ENCODE results near the gene PPARD.
A peak's percentile ranks its signal among the peaks of the same experiment; 100 is the strongest.

The PPARD gene

DNA sequence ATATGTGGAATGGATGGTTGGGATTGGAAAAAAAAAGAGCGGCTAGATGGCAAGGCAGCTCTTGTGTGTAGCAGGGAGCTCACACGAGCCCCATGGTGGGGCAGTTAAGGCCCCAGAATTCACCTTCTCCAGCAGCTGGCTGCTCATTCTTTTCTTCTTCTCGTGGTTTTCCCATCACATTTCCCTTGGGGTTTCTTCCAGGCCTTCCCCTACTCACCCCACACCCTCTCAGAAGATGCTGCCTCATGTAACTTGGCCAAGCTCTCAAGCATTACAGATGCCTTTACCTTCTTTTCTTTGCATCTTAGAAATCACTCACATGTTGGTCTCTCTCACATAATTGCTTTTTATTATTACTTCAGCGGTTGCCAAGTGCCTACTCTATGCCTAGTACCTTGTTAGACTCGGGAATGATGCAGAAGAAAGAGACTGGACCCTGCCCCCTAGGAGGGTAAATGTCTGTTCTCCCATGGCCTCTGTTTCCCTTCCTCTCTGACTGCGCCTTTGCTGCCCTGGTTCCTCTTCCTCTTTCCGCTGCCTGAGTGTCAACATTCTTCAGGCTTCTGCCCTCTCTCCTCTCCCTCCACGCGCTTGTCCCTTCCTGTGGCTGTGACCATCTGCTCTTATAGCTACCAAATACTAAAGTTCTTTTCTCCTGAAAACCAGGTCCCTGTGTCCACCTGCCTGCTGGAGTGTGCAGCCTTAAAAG is 28.6 kb downstream of the PPARD start:
- Histone ChIP-seq H3K27ac (ENCODE audit: low read length) (no peak overlapping the region), H3K4me1 (ENCODE audit: control insufficient read depth, insufficient read depth, low read length) (peaks cover 9% of the 10 kb centered on the region), H3K9ac (ENCODE audit: low read length in 2 of 2) (no peak overlapping the region), H3K27me3 (ENCODE audit: control insufficient read depth in 1 of 2, insufficient read depth in 2 of 2, low read length in 2 of 2) (no peaks in the 10 kb centered on the region), H3K9me3 (ENCODE audit: control insufficient read depth in 2 of 2, low read length in 2 of 2) (no peaks in the 10 kb centered on the region), H3K4me3 (ENCODE audit: low read length in 2 of 2) (no peak overlapping the region), H3K36me3 (ENCODE audit: control insufficient read depth in 2 of 2, insufficient read depth in 2 of 2, low read length in 2 of 2) (peaks cover 0 to 2% of the 10 kb centered on the region in 2 donors)

DNA sequence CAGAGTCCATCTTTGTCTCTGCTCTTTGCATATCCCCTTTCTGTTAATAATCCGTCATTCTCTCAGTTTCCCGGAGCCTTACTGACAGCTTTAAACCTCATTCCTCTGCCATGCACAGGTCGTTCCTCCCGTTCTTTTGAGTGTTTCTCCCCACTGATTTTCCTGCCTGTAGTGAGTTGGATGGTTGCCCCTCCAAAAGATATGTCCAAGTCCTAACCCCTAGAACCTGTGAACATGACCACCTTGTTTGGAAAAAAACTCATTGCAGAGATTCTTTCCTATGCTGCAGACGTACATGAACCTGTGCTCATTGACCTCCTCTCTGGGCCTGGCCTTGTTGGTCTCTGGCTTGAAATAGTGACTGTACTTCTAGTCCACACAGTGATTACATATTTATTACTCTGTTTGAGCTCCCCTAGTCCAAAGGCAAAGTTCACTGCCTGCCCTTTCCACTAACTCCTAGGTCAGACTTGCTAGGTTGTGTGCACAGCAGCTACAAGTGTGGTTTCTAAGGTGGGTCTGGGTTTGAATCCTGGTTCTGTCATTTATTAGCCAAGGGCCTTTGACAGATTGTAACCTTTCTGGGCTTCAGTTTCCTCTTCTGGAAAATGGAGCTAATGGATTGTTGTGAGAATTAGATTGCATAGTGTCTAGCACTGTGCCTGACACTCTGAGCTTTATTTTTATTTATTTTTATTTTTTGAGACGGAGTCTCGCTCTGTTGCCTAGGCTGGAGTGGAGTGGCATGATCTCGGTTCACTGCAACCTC is 29.3 kb downstream of the PPARD start:
- Histone ChIP-seq H3K36me3 (ENCODE audit: control insufficient read depth in 2 of 2, insufficient read depth in 2 of 2, low read length in 2 of 2) (peaks cover 0 to 2% of the 10 kb centered on the region in 2 donors), H3K4me3 (ENCODE audit: low read length in 2 of 2) (no peak overlapping the region), H3K9ac (ENCODE audit: low read length in 2 of 2) (no peak overlapping the region), H3K4me1 (ENCODE audit: control insufficient read depth, insufficient read depth, low read length) (peaks cover 9% of the 10 kb centered on the region), H3K9me3 (ENCODE audit: control insufficient read depth in 2 of 2, low read length in 2 of 2) (no peaks in the 10 kb centered on the region), H3K27me3 (ENCODE audit: control insufficient read depth in 1 of 2, insufficient read depth in 2 of 2, low read length in 2 of 2) (no peaks in the 10 kb centered on the region), H3K27ac (ENCODE audit: low read length) (no peak overlapping the region)

DNA sequence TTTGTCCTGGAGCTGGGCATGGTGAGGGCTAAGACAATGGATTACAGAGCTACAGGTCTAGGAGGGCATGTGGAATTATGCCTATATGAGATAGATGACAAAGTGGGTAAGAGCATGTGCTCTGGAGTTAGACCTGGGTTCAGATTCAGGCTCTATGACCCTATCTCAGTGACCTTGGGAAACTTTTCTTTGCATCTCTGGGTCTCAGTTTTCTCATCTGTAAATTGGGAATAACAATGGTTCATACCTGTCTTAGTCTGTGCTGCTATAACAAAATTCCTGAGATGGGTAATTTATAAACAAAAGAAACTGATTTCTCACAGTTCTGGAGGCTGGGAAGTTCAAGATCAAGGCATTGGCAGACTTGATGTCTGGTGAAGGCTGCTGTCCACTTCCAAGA is 30.3 kb downstream of the PPARD start:
- no peaks in the 10 kb centered on the region for H3K27me3 ChIP-seq (ENCODE audit: control insufficient read depth in 1 of 2, insufficient read depth in 2 of 2, low read length in 2 of 2)
- peaks cover 0 to 2% of the 10 kb centered on the region in 2 donors for H3K36me3 ChIP-seq (ENCODE audit: control insufficient read depth in 2 of 2, insufficient read depth in 2 of 2, low read length in 2 of 2)
- H3K4me1 ChIP-seq (ENCODE audit: control insufficient read depth, insufficient read depth, low read length) = peaks cover 12% of the 10 kb centered on the region
- H3K9ac ChIP-seq (ENCODE audit: low read length in 2 of 2) = no peak overlapping the region
- no peak overlapping the region for H3K4me3 ChIP-seq (ENCODE audit: low read length in 2 of 2)
- H3K27ac ChIP-seq (ENCODE audit: low read length) = no peak overlapping the region
- H3K9me3 ChIP-seq (ENCODE audit: control insufficient read depth in 2 of 2, low read length in 2 of 2) = no peaks in the 10 kb centered on the region

DNA sequence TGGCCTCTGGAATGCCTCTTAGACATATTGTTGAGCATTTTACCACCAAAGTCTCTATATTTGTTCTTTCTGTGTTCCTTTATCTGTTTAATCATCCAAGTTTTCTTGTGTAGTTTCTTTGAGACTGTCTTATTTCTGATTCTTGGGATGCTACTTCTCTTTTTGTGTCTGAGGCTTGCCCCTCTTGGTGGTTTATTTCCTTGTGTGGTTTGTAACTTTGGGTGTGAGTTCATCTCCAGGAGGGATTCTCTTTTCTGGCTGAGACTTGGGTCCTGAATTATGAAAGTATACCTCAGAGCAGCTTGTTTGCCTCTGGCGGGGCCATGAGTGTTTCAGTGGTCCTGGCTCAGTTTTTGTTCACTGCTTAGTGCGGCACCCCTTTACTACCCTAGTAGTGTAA is 33.9 kb downstream of the PPARD start:
- Histone ChIP-seq H3K27me3 (ENCODE audit: control insufficient read depth in 1 of 2, insufficient read depth in 2 of 2, low read length in 2 of 2) (no peaks in the 10 kb centered on the region), H3K4me3 (ENCODE audit: low read length in 2 of 2) (no peak overlapping the region), H3K4me1 (ENCODE audit: control insufficient read depth, insufficient read depth, low read length) (peaks cover 5% of the 10 kb centered on the region), H3K9ac (ENCODE audit: low read length in 2 of 2) (no peak overlapping the region), H3K9me3 (ENCODE audit: control insufficient read depth in 2 of 2, low read length in 2 of 2) (no peaks in the 10 kb centered on the region), H3K36me3 (ENCODE audit: control insufficient read depth in 2 of 2, insufficient read depth in 2 of 2, low read length in 2 of 2) (no peaks in the 10 kb centered on the region), H3K27ac (ENCODE audit: low read length) (peak overlapping the region; percentile 38)

DNA sequence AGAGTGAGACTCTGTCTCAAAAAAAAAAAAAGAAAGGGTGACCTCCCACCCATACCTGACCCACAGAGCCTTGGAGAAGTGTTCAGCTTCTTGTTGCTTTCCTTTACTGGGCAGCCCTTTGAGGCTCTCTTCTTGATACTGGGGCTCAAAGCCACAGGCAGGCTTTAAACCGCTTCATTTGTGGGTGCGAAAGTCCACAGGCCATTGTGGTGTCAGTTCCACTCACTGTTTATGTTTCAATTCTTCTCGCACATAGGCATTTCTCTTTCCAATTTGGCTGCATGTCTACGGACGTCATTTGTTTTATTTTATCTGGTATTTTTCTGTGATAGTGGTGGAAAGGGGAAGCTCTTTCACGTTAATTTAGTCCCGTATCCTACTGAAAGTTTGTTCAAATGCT is 34.6 kb downstream of the PPARD start:
- no peaks in the 10 kb centered on the region for H3K27me3 ChIP-seq (ENCODE audit: control insufficient read depth in 1 of 2, insufficient read depth in 2 of 2, low read length in 2 of 2)
- H3K9ac ChIP-seq (ENCODE audit: low read length in 2 of 2) = no peak overlapping the region
- no peaks in the 10 kb centered on the region for H3K36me3 ChIP-seq (ENCODE audit: control insufficient read depth in 2 of 2, insufficient read depth in 2 of 2, low read length in 2 of 2)
- H3K4me3 ChIP-seq (ENCODE audit: low read length in 2 of 2) = peak overlapping the region in 1 of 2 donors; percentile 52
- no peaks in the 10 kb centered on the region for H3K9me3 ChIP-seq (ENCODE audit: control insufficient read depth in 2 of 2, low read length in 2 of 2)
- peak overlapping the region; percentile 38 for H3K27ac ChIP-seq (ENCODE audit: low read length)
- H3K4me1 ChIP-seq (ENCODE audit: control insufficient read depth, insufficient read depth, low read length) = peaks cover 7% of the 10 kb centered on the region

DNA sequence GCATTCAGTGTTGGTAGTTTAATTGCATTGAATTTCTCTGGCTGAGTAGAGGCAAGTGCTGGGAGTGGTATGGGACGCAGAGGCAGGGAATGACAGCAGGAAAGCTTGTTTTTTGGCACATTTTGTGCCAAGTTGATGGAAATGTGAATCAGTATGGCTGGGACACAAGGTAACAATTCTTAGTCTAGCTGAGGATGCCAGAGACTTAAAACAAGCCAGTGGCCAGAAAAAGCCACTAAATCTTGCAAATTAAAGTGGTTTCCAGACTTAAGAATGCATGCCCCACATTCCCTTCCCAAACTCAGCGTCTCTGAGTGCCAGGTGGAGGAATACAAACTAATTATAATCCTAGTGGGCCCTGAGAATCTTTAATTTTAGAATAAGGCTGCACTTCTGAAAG is 35.9 kb downstream of the PPARD start:
- no peaks in the 10 kb centered on the region for H3K27me3 ChIP-seq (ENCODE audit: control insufficient read depth in 1 of 2, insufficient read depth in 2 of 2, low read length in 2 of 2)
- H3K27ac ChIP-seq (ENCODE audit: low read length) = no peak overlapping the region
- peaks cover 8% of the 10 kb centered on the region for H3K4me1 ChIP-seq (ENCODE audit: control insufficient read depth, insufficient read depth, low read length)
- no peaks in the 10 kb centered on the region for H3K36me3 ChIP-seq (ENCODE audit: control insufficient read depth in 2 of 2, insufficient read depth in 2 of 2, low read length in 2 of 2)
- no peak overlapping the region for H3K4me3 ChIP-seq (ENCODE audit: low read length in 2 of 2)
- no peak overlapping the region for H3K9ac ChIP-seq (ENCODE audit: low read length in 2 of 2)
- no peaks in the 10 kb centered on the region for H3K9me3 ChIP-seq (ENCODE audit: control insufficient read depth in 2 of 2, low read length in 2 of 2)

DNA sequence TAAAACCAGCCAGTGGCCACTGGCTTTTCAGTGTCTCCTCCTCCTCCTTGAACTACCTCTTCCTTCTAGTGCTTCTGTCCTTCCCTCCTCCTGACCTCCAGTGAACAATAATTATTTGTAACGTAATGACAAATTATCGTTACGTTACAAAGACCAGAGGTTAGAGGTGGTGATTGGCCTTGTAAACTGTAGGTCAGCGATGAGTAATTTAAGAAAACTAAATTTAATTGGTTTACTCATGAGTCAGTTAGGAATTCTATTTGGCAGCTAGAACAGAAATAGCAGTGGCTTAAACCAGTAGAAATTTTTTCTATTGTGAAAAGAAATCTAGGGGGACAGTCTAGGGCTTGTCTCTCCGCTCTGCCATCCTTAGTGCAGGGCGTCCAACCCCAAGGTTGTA is 38.8 kb downstream of the PPARD start:
- no peak overlapping the region for H3K27ac ChIP-seq (ENCODE audit: low read length)
- no peaks in the 10 kb centered on the region for H3K9me3 ChIP-seq (ENCODE audit: control insufficient read depth in 2 of 2, low read length in 2 of 2)
- H3K4me3 ChIP-seq (ENCODE audit: low read length in 2 of 2) = no peak overlapping the region
- no peaks in the 10 kb centered on the region for H3K36me3 ChIP-seq (ENCODE audit: control insufficient read depth in 2 of 2, insufficient read depth in 2 of 2, low read length in 2 of 2)
- H3K27me3 ChIP-seq (ENCODE audit: control insufficient read depth in 1 of 2, insufficient read depth in 2 of 2, low read length in 2 of 2) = no peaks in the 10 kb centered on the region
- peaks cover 11% of the 10 kb centered on the region for H3K4me1 ChIP-seq (ENCODE audit: control insufficient read depth, insufficient read depth, low read length)
- H3K9ac ChIP-seq (ENCODE audit: low read length in 2 of 2) = no peak overlapping the region

DNA sequence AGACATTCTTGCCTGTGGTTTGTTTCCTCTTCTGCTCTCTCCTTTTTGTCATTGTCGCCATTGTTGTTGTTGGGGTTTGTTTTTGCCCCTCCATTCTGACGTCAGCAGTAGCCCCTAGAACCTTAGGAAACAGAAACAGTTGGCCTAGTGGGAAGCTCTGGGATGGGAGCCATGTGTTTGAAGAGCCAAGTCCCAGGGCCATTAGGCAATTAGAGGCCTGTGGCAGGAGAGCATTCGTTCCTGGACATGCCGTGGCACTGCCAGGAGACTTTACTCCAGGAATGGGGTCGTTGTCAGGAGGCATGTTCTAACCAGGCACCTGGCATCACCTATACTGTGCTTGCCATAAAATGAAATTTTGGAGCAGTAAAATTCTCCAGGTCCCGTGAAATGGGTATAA is 39.7 kb downstream of the PPARD start:
- no peak overlapping the region for H3K4me3 ChIP-seq (ENCODE audit: low read length in 2 of 2)
- H3K4me1 ChIP-seq (ENCODE audit: control insufficient read depth, insufficient read depth, low read length) = peaks cover 11% of the 10 kb centered on the region
- no peak overlapping the region for H3K9ac ChIP-seq (ENCODE audit: low read length in 2 of 2)
- H3K9me3 ChIP-seq (ENCODE audit: control insufficient read depth in 2 of 2, low read length in 2 of 2) = no peaks in the 10 kb centered on the region
- no peaks in the 10 kb centered on the region for H3K36me3 ChIP-seq (ENCODE audit: control insufficient read depth in 2 of 2, insufficient read depth in 2 of 2, low read length in 2 of 2)
- no peaks in the 10 kb centered on the region for H3K27me3 ChIP-seq (ENCODE audit: control insufficient read depth in 1 of 2, insufficient read depth in 2 of 2, low read length in 2 of 2)
- H3K27ac ChIP-seq (ENCODE audit: low read length) = no peak overlapping the region

DNA sequence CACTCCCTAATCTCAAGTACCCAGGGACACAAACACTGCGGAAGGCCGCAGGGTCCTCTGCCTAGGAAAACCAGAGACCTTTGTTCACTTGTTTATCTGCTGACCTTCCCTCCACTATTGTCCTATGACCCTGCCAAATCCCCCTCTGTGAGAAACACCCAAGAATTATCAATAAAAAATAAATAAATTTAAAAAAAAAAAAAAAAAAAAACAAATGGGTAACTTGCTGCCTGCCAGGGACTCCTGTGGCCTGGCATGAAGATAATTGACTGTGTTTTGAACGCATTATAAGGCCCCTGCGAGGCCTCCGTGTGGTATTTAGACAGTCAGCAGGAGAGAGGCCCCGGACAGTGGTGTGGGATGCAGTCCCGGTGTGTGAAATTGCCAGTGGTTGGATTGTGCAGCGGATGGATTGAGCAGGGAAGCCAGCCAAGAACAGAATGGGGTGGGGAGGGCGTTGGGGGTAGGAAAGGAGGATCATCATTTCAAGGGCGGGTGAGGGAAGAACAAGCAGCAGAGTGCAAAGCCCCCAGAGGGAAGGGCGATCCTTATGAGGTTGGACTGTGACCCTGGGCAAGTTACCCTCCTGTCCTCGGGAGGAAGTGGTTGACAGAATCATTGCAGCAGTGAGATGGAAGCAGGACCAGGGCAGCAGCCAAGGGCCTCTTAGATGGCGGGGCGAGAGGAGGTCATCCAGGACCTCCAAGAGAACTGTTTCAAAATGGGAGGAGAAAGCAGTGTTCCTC is 43.3 kb downstream of the PPARD start:
- H3K27me3 ChIP-seq (ENCODE audit: control insufficient read depth in 1 of 2, insufficient read depth in 2 of 2, low read length in 2 of 2) = no peaks in the 10 kb centered on the region
- no peaks in the 10 kb centered on the region for H3K9me3 ChIP-seq (ENCODE audit: control insufficient read depth in 2 of 2, low read length in 2 of 2)
- H3K9ac ChIP-seq (ENCODE audit: low read length in 2 of 2) = no peak overlapping the region
- no peak overlapping the region for H3K27ac ChIP-seq (ENCODE audit: low read length)
- H3K4me3 ChIP-seq (ENCODE audit: low read length in 2 of 2) = no peak overlapping the region
- no peaks in the 10 kb centered on the region for H3K36me3 ChIP-seq (ENCODE audit: control insufficient read depth in 2 of 2, insufficient read depth in 2 of 2, low read length in 2 of 2)
- peaks cover 8% of the 10 kb centered on the region for H3K4me1 ChIP-seq (ENCODE audit: control insufficient read depth, insufficient read depth, low read length)

DNA sequence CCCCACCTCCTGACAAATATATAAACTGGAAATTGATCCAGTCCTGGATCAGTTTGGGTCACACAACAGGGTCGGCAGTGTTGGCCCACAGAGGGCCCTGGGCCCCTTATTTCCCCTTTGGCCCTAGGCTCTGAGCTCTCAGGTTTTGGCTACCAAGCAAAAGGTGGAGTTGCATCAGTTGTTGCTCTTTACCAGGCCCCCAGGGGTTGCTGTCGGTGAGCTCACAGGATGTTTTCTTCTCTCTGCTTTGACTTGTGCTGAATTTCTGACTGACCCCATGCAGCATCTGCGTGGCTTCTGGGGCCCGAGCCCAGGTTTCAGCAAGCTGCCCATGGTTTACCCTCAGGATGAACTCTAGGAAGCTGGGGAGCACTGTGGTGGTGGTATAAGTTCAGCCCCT is 44.6 kb downstream of the PPARD start:
- no peak overlapping the region for H3K4me3 ChIP-seq (ENCODE audit: low read length in 2 of 2)
- no peak overlapping the region for H3K27ac ChIP-seq (ENCODE audit: low read length)
- H3K4me1 ChIP-seq (ENCODE audit: control insufficient read depth, insufficient read depth, low read length) = peaks cover 10% of the 10 kb centered on the region
- H3K36me3 ChIP-seq (ENCODE audit: control insufficient read depth in 2 of 2, insufficient read depth in 2 of 2, low read length in 2 of 2) = no peaks in the 10 kb centered on the region
- no peaks in the 10 kb centered on the region for H3K27me3 ChIP-seq (ENCODE audit: control insufficient read depth in 1 of 2, insufficient read depth in 2 of 2, low read length in 2 of 2)
- H3K9ac ChIP-seq (ENCODE audit: low read length in 2 of 2) = no peak overlapping the region
- no peaks in the 10 kb centered on the region for H3K9me3 ChIP-seq (ENCODE audit: control insufficient read depth in 2 of 2, low read length in 2 of 2)
